Esophagus squamous epithelium (tissue), 5 donors: ENCODE measurements around the gene TTC24. TPM values are rescaled to one million over a fixed set of nuclear protein-coding genes. Genes with fewer than 3 reads are reported as not detected.

Source experiments
- DNase-seq: peaks from one replicate; lab custom pipeline; 2025; lab: John Stamatoyannopoulos, UW
- H3K27ac ChIP-seq, 4 donors: fragments of 200-600 bp; sonication (generic); one replicate each; pipeline ENCODE4 v1.5.1; 2016 to 2019; ENCODE audit warnings: mild to moderate bottlenecking in 1 of 4
- H3K27me3 ChIP-seq, 4 donors: fragments of 200-600 bp; sonication (generic); 1 replicate in 3 of 4; 2 replicates in 1 of 4; pipeline versions ENCODE4 v1.5.1 to v1.6.0; 2017 to 2021; ENCODE audit warnings: antibody characterized with exemption in 1 of 4
- H3K36me3 ChIP-seq, 3 donors: fragments of 200-600 bp; sonication (generic); one replicate each; pipeline ENCODE4 v1.5.1; 2016 to 2019
- H3K4me1 ChIP-seq, 3 donors: fragments of 200-600 bp; sonication (generic); one replicate each; pipeline ENCODE4 v1.5.1; 2017 to 2019
- H3K4me3 ChIP-seq, 4 donors: fragments of 200-600 bp; sonication (generic); 1 replicate in 3 of 4; 2 replicates in 1 of 4; pipeline ENCODE4 v1.5.1; 2016 to 2019; ENCODE audit warnings: mild to moderate bottlenecking in 2 of 4, moderate library complexity in 1 of 4
- H3K9me3 ChIP-seq, 3 donors: fragments of 200-600 bp; sonication (generic); one replicate each; pipeline ENCODE4 v1.5.1; 2016 to 2019
- CTCF ChIP-seq, 6 experiments: fragments of 450-650 bp in 4 of 6; fragments of 200-600 bp in 2 of 6; sonication (generic) in 2 of 6; IDR thresholded peaks; one replicate each; pipeline ENCODE4 v1.5.1; 2016 to 2019; ENCODE audit warnings: antibody characterized with exemption in 6 of 6, mild to moderate bottlenecking in 4 of 6, moderate library complexity in 4 of 6
- POLR2A ChIP-seq, 4 donors: fragments of 450-650 bp; IDR thresholded peaks; one replicate each; pipeline ENCODE4 v1.6.1; 2017; ENCODE audit warnings: antibody characterized with exemption in 4 of 4, mild to moderate bottlenecking in 4 of 4, moderate library complexity in 3 of 4
- WGBS, 2 donors: methylation state at CpG; one replicate each; pipeline ENCODE4 v1.1.5; 2018; 5-methylcytosine and 5-hydroxymethylcytosine counted together
- intact Hi-C: fragments of 100-400 bp; cut with DNase I; formaldehyde crosslinking; loops from one replicate; pipeline ENCODE4 v1.15.0; 2022
- total RNA-seq, 4 donors: library from RNA; depleted of rRNA; stranded (reverse); fragments of >200 nt; gene quantifications; one replicate each; pipeline ENCODE4 v1.1.0, GENCODE V29; 2016
- donor health status: DM: yes; HTN: yes; CAD: no.

The TTC24 gene
- total RNA-seq, 4 donors from 2014 or later = not detected

GRCh38 chr1:156622581-156623297, 43.2 kb downstream of the TTC24 start:
- Histone ChIP-seq H3K4me1 (peaks cover 21 to 26% (median 24%) of the 10 kb centered on the region in 3 donors), H3K36me3 (no peaks in the 10 kb centered on the region), H3K27me3 (peaks cover 13 to 98% (median 27%) of the 10 kb centered on the region in 4 donors), H3K27ac (no peak overlapping the region), H3K9me3 (no peaks in the 10 kb centered on the region), H3K4me3 (no peak overlapping the region)
- intact Hi-C loops = no loop called here
- 54 to 59% methylated on average over 5 to 6 of the region's 6 CpGs for WGBS, 2 donors
- no peak for TF ChIP-seq POLR2A (IDR thresholded peaks at IDR 0.05)
- no peak for TF ChIP-seq CTCF (IDR thresholded peaks at IDR 0.05)
- no peak for DNase-seq

DNA sequence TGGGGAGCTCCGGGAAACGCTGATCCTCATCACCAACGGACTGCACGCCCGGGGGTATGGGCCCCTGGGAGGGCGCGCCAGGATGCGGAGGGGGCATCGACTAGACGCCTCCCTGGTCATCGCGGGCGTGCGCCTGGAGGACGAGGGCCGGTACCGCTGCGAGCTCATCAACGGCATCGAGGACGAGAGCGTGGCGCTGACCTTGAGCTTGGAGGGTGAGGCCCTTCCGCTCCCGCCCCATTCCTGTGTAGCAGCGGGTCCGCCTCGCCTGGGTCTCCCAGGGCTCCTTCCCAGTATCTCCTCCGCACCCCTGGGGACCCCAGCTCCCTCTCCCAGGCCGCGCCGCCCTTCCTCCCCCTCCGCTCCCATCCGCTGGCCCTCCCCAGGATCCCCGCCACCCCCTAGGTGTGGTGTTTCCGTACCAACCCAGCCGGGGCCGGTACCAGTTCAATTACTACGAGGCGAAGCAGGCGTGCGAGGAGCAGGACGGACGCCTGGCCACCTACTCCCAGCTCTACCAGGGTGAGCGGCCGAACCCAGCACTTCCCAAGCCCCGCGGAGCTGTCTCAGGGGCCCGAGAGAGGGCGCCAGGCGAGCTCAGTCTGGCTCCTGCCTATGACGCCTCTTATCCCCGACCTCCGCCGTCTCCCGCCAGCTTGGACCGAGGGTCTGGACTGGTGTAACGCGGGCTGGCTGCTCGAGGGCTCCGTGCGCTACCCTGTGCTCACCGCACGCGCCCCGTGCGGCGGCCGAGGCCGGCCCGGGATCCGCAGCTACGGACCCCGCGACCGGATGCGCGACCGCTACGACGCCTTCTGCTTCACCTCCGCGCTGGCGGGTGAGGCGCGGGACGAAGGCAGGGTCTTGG, 44.7 kb downstream of the TTC24 start:
- H3K4me1 ChIP-seq = peaks cover 21 to 26% (median 24%) of the 10 kb centered on the region in 3 donors
- H3K27me3 ChIP-seq = peaks cover 13 to 100% (median 27%) of the 10 kb centered on the region in 4 donors
- no peaks in the 10 kb centered on the region for H3K36me3 ChIP-seq
- peak overlapping the region; percentile 20 to 65 (median 38) for H3K4me3 ChIP-seq
- H3K27ac ChIP-seq = peak overlapping the region in 1 of 4 donors; percentile 30
- no peaks in the 10 kb centered on the region for H3K9me3 ChIP-seq
- peak in 2 of 6 experiments; percentile 12 to 23 for TF ChIP-seq CTCF (IDR thresholded peaks at IDR 0.05)
- TF ChIP-seq POLR2A (IDR thresholded peaks at IDR 0.05) = no peak
- intact Hi-C loops = no loop called here
- no peak for DNase-seq
- 8 to 21% methylated on average over 5 to 17 of the region's 87 CpGs for WGBS, 2 donors

DNA sequence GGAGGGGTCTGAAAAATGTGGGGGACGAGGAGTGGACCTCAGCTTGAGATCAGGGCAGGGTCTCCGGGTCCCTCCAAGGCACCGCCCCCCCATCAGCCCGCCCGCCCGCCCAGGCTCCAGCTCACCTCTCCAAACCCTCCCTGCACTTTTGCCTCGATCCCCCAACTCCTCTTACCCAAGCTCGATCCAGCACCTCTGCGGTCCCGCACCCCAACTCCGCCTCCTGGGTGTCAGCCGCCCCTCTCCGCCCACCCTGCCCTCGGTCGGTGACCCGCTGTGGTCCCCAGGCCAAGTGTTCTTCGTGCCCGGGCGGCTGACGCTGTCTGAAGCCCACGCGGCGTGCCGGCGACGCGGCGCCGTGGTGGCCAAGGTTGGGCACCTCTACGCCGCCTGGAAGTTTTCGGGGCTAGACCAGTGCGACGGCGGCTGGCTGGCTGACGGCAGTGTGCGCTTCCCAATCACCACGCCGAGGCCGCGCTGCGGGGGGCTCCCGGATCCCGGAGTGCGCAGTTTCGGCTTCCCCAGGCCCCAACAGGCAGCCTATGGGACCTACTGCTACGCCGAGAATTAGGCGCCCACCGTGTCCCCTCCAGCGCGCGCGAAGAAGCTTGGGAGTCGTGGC, 45.4 kb downstream of the TTC24 start:
- Histone ChIP-seq H3K4me3 (peak overlapping the region; percentile 20 to 65 (median 38)), H3K36me3 (no peaks in the 10 kb centered on the region), H3K27ac (peak overlapping the region in 1 of 4 donors; percentile 30), H3K9me3 (no peaks in the 10 kb centered on the region), H3K27me3 (peaks cover 13 to 100% (median 27%) of the 10 kb centered on the region in 4 donors), H3K4me1 (peaks cover 21 to 26% (median 24%) of the 10 kb centered on the region in 3 donors)
- DNase-seq = no peak
- TF ChIP-seq CTCF (IDR thresholded peaks at IDR 0.05) (no peak), POLR2A (IDR thresholded peaks at IDR 0.05) (no peak)
- 4% methylated on average over 11 of the region's 55 CpGs; no CpG with 5 or more reads in 1 of the 2 donors for WGBS, 2 donors
- intact Hi-C loops = no loop called here

DNA sequence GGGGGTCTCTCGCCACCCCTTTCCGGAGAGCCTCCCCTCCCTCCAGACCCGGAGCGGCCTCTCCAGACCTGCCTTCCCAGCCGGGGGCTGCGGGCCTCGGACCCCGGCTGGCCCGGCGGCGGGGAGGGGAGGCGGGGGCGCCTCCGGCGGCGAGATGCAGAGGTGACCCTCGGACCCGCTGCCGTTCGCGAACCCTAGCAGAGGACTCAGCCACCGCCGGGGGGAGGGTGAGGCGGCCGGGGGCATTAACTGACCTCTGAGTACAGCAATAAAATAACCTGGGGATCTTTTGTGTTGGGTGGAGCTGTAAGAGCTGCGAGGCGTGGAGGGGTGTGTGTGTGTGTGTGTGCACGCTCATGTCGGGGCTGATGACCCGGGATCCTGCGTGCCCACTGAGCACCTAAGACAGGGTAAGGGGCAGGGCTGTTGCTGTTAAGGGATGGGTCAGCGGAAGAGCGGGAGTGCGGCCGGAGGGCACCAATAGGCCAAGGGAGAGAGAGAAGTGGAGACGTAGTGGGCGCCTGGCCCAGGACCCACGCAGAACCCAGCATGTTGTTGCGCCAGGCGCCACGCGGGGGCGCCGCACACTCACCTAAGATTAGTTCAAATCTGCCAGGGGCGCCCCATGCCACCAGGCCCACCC, 46.0 kb downstream of the TTC24 start:
- TF ChIP-seq POLR2A (IDR thresholded peaks at IDR 0.05) (no peak), CTCF (IDR thresholded peaks at IDR 0.05) (peak; percentile 60 to 82 (median 78))
- Histone ChIP-seq H3K4me3 (peak overlapping the region in 3 of 4 donors; percentile 34 to 65 (median 42)), H3K27ac (no peak overlapping the region), H3K36me3 (no peaks in the 10 kb centered on the region), H3K9me3 (no peaks in the 10 kb centered on the region), H3K4me1 (peaks cover 21 to 26% (median 24%) of the 10 kb centered on the region in 3 donors), H3K27me3 (peaks cover 13 to 100% (median 27%) of the 10 kb centered on the region in 4 donors)
- intact Hi-C loops = loop anchor here (2.0 kb wide), 1 partner anchor 31 kb away; no protein-coding TSS in a partner anchor
- WGBS, 2 donors = 0 to 1% methylated on average over 22 to 24 of the region's 45 CpGs
- DNase-seq = no peak
